Measurements from ENCODE around the gene FBLIM1.
"Not testable (repeated sequence)": the region's sequence is repeated elsewhere in the genome, so short reads cannot be mapped to it uniquely, and the experiment has no call there.

The FBLIM1 gene

DNA sequence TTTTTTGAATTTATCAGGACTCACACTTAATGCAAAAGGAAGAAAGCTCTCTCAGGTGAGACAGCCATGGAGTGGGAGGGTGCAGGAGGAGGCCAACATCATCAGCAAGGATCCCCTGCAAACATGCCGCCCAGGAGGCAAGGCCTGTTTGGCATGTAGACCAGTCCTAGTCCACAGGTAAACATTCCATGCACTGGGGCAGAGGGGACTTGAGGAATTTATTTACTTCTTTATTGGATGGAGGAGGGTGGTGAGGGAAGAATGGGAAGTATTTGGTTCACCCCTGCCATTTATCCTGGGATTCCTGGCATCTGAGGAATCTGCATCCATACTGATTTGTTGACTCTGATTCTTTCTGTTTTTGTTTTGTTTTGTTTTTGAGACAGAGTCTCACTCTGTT is 50.4 kb downstream of the FBLIM1 start:
- no peaks in the 10 kb centered on the region for H3K27me3 ChIP-seq (ENCODE audit: control insufficient read depth, insufficient read depth, low read length)
- H3K4me1 ChIP-seq (ENCODE audit: control insufficient read depth, insufficient read depth, low read length): no peaks in the 10 kb centered on the region
- no peak overlapping the region for H3K9ac ChIP-seq (ENCODE audit: low read depth, low read length)
- no peaks in the 10 kb centered on the region for H3K9me3 ChIP-seq (ENCODE audit: control insufficient read depth, insufficient read depth, low read length)
- no peak overlapping the region for H3K4me3 ChIP-seq (ENCODE audit: low read depth, low read length)
- no peaks in the 10 kb centered on the region for H3K36me3 ChIP-seq (ENCODE audit: control insufficient read depth, insufficient read depth, low read length)

DNA sequence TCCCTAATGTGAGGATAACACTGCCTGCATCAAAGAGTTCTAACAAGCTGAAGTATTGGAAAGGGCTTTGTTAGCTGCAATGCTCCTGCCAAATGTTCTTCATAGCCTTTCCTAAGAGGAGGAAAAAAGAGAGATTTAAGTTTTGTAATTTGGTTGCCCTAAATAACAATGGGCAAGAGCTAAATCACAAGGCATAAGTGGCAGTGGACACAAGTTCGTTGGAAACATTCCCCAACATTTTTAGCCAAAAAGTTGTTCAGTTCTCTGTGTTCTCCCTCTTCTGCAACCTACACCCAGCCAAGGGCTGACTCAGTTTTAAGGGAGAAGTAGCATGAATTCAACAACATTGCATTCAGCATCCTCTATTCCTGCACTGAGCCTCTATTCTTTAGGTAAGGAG is 51.5 kb downstream of the FBLIM1 start:
- Histone ChIP-seq H3K27me3 (ENCODE audit: control insufficient read depth, insufficient read depth, low read length) (no peaks in the 10 kb centered on the region), H3K4me1 (ENCODE audit: control insufficient read depth, insufficient read depth, low read length) (no peaks in the 10 kb centered on the region), H3K36me3 (ENCODE audit: control insufficient read depth, insufficient read depth, low read length) (no peaks in the 10 kb centered on the region), H3K9ac (ENCODE audit: low read depth, low read length) (no peak overlapping the region), H3K9me3 (ENCODE audit: control insufficient read depth, insufficient read depth, low read length) (no peaks in the 10 kb centered on the region), H3K4me3 (ENCODE audit: low read depth, low read length) (no peak overlapping the region)

DNA sequence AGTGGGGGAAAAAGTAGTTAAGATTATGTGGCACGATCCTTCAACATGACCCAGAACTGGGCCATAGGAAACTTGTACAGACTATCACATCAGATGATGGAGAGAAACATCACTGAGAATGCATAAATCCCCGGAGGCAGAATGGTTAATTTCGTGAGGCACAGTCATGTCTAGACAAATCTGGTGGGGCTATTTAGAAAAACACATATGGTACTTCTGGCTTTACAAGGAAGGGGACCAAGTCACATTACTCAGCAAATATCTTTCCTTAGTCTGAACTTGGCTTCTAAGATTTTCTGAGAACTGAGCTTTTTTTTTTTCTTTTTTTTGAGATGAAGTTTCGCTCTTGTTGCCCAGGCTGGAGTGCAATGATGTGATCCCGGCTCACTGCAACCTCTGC is 58.1 kb downstream of the FBLIM1 start:
- Histone ChIP-seq H3K9ac (ENCODE audit: low read depth, low read length) (no peak overlapping the region), H3K36me3 (ENCODE audit: control insufficient read depth, insufficient read depth, low read length) (no peaks in the 10 kb centered on the region), H3K9me3 (ENCODE audit: control insufficient read depth, insufficient read depth, low read length) (no peaks in the 10 kb centered on the region), H3K27me3 (ENCODE audit: control insufficient read depth, insufficient read depth, low read length) (no peaks in the 10 kb centered on the region), H3K4me3 (ENCODE audit: low read depth, low read length) (no peak overlapping the region), H3K4me1 (ENCODE audit: control insufficient read depth, insufficient read depth, low read length) (no peaks in the 10 kb centered on the region)

DNA sequence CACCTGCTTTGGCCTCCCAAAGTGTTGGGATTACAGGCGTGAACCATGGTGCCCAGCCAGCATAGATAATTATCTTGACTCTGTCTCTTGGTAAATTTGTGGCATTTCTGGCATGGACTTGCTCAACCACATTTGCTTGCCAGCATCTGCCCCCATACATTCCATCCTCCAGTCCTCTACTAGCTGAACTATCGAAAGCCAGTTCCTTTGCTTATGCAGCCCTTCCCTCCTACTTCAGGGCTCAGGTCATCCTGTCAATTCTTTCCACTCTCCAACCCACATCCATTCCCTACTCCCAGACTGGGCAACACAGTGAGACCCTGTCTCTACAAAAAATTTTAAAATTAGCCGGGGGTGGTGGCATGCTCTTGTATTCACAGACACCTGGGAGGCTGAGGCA is 61.9 kb downstream of the FBLIM1 start:
- Histone ChIP-seq H3K36me3 (ENCODE audit: control insufficient read depth, insufficient read depth, low read length) (no peaks in the 10 kb centered on the region), H3K27me3 (ENCODE audit: control insufficient read depth, insufficient read depth, low read length) (no peaks in the 10 kb centered on the region), H3K9me3 (ENCODE audit: control insufficient read depth, insufficient read depth, low read length) (no peaks in the 10 kb centered on the region), H3K9ac (ENCODE audit: low read depth, low read length) (no peak overlapping the region), H3K4me1 (ENCODE audit: control insufficient read depth, insufficient read depth, low read length) (no peaks in the 10 kb centered on the region), H3K4me3 (ENCODE audit: low read depth, low read length) (no peak overlapping the region)

DNA sequence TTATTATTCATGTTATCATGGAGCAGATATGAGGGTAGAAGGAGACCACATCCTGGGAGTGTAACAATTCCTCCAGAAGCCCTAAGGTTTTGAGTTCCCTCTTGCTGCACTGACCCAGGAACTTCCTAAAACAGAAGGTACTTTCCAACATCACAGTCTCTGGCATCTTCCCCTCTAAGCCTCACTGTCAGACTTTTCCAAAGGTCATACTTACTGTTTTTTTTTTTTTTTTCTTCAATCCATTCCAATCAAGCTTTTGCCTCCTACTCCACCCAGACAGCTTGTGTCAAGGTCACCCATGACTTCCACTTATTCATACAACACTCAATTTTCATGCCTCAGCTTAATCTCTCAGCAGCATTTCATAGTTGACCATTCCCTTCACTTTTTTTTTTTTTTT is 67.2 kb downstream of the FBLIM1 start:
- Histone ChIP-seq H3K36me3 (ENCODE audit: control insufficient read depth, insufficient read depth, low read length) (no peaks in the 10 kb centered on the region), H3K9ac (ENCODE audit: low read depth, low read length) (no peak overlapping the region)

DNA sequence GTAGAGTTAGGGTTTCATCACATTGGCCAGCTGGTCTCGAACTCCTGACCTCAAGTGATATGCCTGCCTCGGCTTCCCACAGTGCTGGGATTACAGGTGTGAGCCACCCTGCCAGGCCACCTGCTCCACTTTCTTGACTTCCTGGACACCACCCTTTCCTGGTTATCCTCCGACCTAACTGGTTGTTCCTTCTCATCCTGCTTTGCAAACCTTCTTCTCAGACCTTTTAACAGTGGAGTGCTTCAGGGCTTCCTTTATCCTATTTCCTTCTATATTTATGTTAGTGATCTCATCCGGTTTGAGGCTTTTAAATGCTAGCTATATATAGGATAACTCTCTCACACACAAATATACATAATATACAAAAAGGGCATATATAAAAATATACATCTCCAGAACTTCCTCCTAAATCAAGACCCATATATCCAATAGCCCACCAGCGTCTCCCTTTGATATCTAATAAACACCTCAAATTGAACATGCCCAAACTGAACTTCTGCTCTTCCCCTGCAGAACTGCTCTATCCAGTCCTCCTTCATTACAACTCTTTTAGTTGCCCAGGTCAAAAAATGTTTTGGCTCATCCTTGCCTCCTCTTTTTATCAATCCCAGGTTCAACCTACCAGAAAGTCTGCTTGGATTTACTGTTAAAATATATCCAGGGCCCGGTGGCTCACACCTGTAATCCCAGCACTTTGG is 68.4 kb downstream of the FBLIM1 start:
- H3K9ac ChIP-seq (ENCODE audit: low read depth, low read length): no peak overlapping the region
- no peaks in the 10 kb centered on the region for H3K27me3 ChIP-seq (ENCODE audit: control insufficient read depth, insufficient read depth, low read length)
- H3K36me3 ChIP-seq (ENCODE audit: control insufficient read depth, insufficient read depth, low read length): no peaks in the 10 kb centered on the region
- H3K4me3 ChIP-seq (ENCODE audit: low read depth, low read length): no peak overlapping the region
- H3K9me3 ChIP-seq (ENCODE audit: control insufficient read depth, insufficient read depth, low read length): no peaks in the 10 kb centered on the region
- H3K4me1 ChIP-seq (ENCODE audit: control insufficient read depth, insufficient read depth, low read length): peaks cover 10% of the 10 kb centered on the region

More for the DNA sequence above, 67.2 kb downstream of the FBLIM1 start:
- no peaks in the 10 kb centered on the region for H3K27me3 ChIP-seq (ENCODE audit: control insufficient read depth, insufficient read depth, low read length)
- peaks cover 10% of the 10 kb centered on the region for H3K4me1 ChIP-seq (ENCODE audit: control insufficient read depth, insufficient read depth, low read length)
- H3K4me3 ChIP-seq (ENCODE audit: low read depth, low read length): no peak overlapping the region
- no peaks in the 10 kb centered on the region for H3K9me3 ChIP-seq (ENCODE audit: control insufficient read depth, insufficient read depth, low read length)

DNA sequence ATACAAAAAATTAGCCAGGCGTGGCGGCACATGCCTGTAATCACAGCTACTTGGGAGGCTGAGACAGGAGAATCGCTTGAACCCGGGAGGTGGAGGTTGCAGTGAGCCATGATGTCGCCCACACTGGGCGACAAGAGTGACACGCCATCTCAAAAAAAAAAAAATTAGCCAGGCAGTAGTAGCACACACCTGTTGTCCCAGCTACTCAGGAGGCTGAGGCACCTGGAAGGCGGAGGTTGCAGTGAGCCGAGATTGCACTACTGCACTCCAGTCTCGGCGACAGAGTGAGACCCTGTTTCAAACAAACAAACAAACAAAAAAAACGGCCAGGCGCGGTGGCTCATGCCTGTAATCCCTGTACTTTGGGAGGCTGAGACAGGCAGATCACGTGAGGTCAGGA is 69.0 kb downstream of the FBLIM1 start:
- H3K4me1 ChIP-seq (ENCODE audit: control insufficient read depth, insufficient read depth, low read length): not testable (repeated sequence)

DNA sequence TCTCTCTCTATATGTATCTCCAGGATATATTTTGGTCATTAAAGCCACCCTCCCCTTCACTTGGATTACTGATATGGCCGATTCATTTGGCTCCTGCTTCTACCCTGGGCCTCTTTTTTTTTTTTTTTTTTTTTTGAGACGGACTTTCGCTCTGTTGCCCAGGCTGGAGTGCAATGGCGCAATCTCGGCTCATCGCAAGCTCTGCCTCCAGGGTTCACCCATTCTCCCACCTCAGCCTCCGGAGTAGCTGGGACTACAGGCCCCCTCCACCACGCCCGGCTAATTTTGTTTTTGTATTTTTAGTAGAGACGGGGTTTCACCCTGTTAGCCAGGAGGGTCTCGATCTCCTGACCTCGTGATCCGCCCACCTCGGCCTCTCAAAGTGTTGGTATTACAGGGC is 70.3 kb downstream of the FBLIM1 start:
- H3K4me3 ChIP-seq (ENCODE audit: low read depth, low read length); H3K36me3 ChIP-seq (ENCODE audit: control insufficient read depth, insufficient read depth, low read length); H3K9me3 ChIP-seq (ENCODE audit: control insufficient read depth, insufficient read depth, low read length); H3K27me3 ChIP-seq (ENCODE audit: control insufficient read depth, insufficient read depth, low read length); H3K9ac ChIP-seq (ENCODE audit: low read depth, low read length); H3K4me1 ChIP-seq (ENCODE audit: control insufficient read depth, insufficient read depth, low read length): not testable (repeated sequence)

More for the DNA sequence above, 69.0 kb downstream of the FBLIM1 start:
- H3K9me3 ChIP-seq (ENCODE audit: control insufficient read depth, insufficient read depth, low read length); H3K9ac ChIP-seq (ENCODE audit: low read depth, low read length); H3K27me3 ChIP-seq (ENCODE audit: control insufficient read depth, insufficient read depth, low read length); H3K36me3 ChIP-seq (ENCODE audit: control insufficient read depth, insufficient read depth, low read length); H3K4me3 ChIP-seq (ENCODE audit: low read depth, low read length): not testable (repeated sequence)

DNA sequence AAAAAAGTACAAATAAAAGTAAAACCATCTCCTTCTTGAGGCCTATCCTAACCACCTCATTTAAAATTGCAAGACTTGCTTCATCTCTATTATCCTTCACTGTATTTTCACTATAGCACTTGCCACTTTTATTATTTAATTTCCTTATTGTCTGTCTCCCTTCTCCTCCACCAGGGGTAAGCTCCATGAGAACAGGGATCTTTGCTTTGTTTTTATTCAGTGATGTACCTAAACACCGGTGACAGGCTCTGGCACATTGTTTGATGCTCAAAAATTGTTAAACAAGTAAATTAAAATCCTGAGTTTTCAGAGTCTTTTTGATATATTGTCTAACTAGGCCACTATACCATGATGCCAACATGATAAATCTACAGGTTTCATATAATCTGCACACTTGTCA is 71.7 kb downstream of the FBLIM1 start:
- H3K9me3 ChIP-seq (ENCODE audit: control insufficient read depth, insufficient read depth, low read length): no peaks in the 10 kb centered on the region
- no peak overlapping the region for H3K4me3 ChIP-seq (ENCODE audit: low read depth, low read length)
- no peak overlapping the region for H3K9ac ChIP-seq (ENCODE audit: low read depth, low read length)
- H3K36me3 ChIP-seq (ENCODE audit: control insufficient read depth, insufficient read depth, low read length): no peaks in the 10 kb centered on the region
- H3K4me1 ChIP-seq (ENCODE audit: control insufficient read depth, insufficient read depth, low read length): peaks cover 10% of the 10 kb centered on the region
- no peaks in the 10 kb centered on the region for H3K27me3 ChIP-seq (ENCODE audit: control insufficient read depth, insufficient read depth, low read length)

DNA sequence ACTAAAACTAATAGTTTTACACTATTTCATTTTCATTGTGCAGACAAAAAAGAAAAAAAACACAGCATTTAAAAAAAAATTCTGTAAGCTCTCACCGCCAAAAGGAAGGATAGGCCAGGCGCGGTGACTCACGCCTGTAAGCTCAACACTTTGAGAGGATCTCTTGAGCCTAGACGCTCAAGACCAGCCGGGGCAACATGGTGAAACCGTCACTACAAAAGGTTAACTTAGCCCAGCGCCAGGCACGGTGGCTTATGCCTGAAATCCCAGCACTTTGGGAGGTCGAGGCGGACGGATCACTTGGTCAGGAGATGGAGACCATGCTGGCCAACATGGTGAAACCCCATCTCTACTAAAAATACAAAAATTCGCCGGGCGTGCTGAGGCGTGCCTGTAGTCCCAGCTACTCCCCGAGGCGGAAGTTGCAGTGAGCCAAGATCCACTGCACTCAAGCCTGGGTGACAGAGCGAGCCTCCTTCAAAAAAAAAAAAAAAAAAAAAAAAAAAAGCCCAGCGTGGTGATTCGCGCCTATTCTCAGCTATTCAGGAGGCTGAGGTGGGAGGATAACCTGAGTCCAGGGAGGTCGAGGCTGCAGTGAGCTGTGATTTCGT is 74.6 kb downstream of the FBLIM1 start:
- Histone ChIP-seq H3K4me1 (ENCODE audit: control insufficient read depth, insufficient read depth, low read length) (peaks cover 10% of the 10 kb centered on the region), H3K4me3 (ENCODE audit: low read depth, low read length) (peak overlapping the region; percentile 72), H3K27me3 (ENCODE audit: control insufficient read depth, insufficient read depth, low read length) (no peaks in the 10 kb centered on the region), H3K36me3 (ENCODE audit: control insufficient read depth, insufficient read depth, low read length) (no peaks in the 10 kb centered on the region), H3K9me3 (ENCODE audit: control insufficient read depth, insufficient read depth, low read length) (no peaks in the 10 kb centered on the region), H3K9ac (ENCODE audit: low read depth, low read length) (no peak overlapping the region)

DNA sequence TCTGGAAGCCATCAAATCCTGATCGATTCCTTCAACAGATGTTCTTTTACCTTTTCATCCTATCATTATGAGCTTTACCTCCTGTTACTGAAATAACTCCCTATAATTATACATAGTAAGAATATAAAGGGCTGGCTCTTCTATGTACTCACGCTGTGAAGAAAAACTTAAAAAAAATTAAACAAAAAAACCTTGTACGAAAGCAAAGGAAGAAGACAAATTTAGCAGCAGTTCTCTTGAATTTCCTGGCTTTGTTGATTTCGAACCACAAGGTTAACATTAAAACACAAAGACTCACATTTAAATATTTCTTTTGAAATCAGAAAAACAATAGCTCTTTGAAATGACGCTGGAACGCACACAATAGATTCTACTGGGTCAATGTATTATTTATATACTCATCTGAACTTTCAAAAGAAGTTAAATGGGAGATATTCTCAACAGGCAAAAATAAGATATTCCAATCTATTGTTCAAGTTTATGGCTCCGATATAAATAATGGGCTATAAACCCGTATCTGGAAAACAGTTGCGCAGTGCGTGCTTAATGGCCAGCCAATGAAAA is 75.3 kb downstream of the FBLIM1 start:
- Histone ChIP-seq H3K36me3 (ENCODE audit: control insufficient read depth, insufficient read depth, low read length) (no peaks in the 10 kb centered on the region), H3K9ac (ENCODE audit: low read depth, low read length) (no peak overlapping the region), H3K27me3 (ENCODE audit: control insufficient read depth, insufficient read depth, low read length) (no peaks in the 10 kb centered on the region), H3K4me3 (ENCODE audit: low read depth, low read length) (peak overlapping the region; percentile 72), H3K4me1 (ENCODE audit: control insufficient read depth, insufficient read depth, low read length) (peaks cover 10% of the 10 kb centered on the region), H3K9me3 (ENCODE audit: control insufficient read depth, insufficient read depth, low read length) (no peaks in the 10 kb centered on the region)

Measured in iPS-15b (cell line).